NCI-H1092 (cell line): ENCODE measurements around the gene GABRG3.
A peak's percentile ranks its signal among the peaks of the same experiment; 100 is the strongest.
"Not testable (repeated sequence)": the region's sequence is repeated elsewhere in the genome, so short reads cannot be mapped to it uniquely, and the experiment has no call there.

ENCODE experiments used
- DNase-seq: peaks from one replicate; lab custom pipeline; 2025; lab: John Stamatoyannopoulos, UW

The GABRG3 gene

DNA sequence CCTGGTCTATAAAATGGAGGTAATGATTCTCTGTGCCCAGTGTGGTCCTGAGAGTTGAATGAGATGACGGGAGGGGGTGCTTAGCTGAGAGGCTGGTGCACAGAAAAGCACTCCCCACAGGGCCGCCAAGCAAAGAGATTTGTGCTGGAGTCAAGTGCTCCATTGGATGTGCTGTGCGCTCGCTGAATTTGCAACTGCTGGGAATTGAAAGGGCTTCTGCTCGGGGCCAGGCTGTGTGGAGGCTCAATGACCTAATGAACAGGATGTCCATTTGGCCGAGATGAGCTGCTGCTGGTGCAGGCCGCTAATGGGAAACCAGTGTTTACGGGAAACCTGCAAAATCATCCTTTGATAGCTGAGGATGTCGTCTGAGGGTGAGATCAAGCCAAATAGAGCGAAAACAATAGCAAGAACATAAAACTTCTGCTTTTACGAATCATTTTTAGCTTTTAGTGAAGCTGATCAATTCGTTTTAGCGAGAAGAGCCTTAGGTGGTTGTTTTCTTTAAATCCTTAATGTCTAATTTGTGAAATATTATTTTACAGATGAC, 211.7 kb downstream of the GABRG3 start:
- peak; percentile 36 for DNase-seq

DNA sequence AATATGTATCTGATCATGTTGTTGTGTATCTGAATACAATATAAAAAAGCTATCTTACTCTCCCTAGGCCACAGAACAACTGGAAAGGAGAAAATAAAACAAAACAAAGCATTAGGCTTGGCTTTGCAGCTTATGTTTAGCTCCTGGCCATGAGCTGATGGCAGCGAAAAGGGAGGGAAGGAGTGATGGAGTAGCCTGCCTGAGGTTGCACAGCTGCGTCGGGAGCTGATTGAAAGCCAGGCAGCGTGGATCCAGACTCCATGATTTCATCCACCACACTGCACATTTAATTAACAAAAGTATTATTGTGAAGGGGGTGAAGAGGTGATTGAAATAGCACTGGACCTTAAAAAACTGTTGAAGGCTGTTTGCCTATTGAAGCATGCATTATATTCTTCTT, 212.2 kb downstream of the GABRG3 start:
- DNase-seq, result peak; percentile 47

DNA sequence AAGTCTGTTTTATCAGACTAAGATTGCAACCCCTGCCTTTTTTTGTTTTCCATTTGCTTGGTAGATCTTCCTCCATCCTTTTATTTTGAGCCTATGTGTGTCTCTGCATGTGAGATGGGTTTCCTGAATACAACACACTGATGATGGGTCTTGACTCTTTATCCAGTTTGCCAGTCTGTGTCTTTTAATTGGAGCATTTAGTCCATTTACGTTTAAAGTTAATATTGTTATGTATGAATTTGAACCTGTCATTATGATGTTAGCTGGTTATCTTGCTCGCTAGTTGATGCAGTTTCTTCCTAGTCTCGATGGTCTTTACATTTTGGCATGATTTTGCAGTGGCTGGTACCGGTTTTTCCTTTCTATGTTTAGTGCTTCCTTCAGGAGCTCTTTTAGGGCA, 220.5 kb downstream of the GABRG3 start:
- DNase-seq, result not testable (repeated sequence)

DNA sequence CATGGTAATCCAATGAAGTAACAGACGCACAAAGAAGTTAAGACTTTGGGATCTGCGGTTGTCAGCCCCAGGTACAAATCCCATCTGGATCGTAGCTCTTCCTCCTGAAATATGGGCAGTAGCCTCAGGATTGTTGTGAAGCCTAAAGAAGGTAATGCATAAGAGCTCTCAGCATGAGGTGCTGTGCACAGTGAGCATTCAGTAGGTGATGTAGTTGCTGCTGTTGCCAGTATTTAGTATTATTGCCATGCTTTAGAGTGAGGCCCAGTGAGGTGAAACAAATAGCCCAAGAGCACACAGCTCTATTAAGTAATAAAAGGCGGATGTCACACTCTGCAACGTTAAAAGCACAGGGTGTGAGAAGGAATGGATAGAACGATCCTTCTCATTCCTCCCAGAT, 225.7 kb downstream of the GABRG3 start:
- DNase-seq, result no peak

DNA sequence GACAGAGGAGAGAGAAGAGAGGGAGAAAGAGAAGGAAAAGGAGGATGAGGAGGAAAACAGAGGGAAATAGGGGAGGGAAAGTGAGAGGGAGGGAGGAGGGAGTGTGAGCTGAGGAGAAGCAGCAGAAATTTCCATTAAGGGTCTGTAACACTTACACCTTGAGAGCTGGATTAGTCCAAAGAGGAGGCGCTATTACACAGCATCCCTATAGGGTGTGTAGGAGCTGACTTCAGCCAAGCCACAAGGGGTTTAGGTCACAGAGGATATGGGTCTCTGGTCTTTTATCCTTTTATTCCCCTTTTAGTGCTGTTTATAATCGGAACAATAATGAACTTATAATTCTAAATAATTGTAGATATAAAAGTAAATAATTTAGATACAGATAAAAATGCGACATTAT, 230.4 kb downstream of the GABRG3 start:
- DNase-seq, result no peak

DNA sequence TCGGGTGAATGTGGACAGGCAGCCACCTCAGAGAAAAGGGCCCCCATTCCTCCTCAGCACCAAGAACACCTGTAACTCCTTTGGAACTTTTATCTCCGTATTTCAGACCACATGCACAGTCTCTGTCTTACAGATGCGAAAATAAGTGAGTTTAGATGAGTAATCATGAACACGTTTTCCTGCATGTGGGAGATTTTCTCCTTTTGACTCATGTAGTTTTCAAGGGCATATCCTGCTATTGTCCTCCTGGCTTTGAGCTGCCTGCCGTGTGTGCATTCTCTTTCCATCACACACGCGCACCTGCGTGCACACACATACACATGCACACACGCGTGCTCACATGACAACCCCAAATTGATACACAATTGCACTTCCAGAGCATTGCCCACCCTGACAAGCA, 239.2 kb downstream of the GABRG3 start:
- DNase-seq, result no peak

DNA sequence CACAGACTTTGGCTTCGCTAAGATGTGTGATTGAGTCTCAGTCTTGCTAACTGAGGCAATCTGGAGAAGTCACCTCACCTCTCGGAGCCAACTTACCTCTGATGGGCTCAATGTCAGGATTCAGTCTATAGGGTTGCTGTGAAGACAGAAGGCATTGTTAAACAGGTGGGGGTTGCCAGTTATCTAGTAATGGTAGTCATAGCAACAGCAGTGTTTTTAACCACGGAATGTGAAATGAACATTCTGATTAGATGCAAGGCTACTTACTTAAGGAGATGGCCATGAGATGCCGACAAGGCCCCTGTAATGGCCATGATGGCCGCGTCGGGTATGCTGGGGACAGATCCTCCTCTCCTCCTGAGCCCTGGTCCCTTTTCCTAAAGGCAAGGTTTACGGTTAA, 243.1 kb downstream of the GABRG3 start:
- no peak for DNase-seq

DNA sequence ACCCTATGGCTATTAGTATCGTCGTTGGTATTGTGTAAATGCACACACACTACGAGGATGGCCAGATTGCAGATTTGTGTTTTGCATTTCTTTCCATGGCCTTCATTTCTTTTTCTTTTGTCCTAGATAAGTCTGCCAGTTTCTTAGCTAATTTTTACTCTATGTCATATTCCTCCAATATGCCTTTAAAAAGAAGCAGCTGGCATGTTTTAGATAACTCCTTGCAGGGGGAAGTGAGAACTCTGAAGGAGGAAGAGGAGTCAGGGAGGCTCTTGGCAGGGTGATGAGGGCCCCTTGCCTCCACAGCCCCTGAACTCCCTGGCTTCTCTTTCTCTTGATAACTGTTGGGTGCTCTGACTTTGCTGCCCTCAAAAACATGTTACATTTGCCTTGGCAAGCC, 244.0 kb downstream of the GABRG3 start:
- no peak for DNase-seq

DNA sequence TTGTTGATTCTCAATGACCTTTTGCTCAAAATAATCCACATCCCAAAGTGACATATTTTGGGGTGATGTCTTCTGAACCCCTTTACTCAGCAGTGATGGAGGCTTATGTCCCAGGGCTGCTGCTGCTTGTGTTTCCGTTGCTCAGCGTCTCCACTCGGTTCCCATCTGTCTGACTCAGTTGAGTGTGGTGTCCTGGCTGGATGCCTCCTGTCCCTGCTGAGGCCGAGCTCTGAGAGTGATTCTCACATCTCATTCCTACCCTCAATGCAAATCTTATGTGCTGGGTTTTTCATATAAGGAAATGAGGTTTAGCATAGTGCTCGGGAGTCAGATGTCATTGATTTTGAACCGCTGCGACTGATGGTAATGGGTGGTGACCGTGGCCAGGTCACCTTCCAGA, 247.4 kb downstream of the GABRG3 start:
- DNase-seq, result no peak

DNA sequence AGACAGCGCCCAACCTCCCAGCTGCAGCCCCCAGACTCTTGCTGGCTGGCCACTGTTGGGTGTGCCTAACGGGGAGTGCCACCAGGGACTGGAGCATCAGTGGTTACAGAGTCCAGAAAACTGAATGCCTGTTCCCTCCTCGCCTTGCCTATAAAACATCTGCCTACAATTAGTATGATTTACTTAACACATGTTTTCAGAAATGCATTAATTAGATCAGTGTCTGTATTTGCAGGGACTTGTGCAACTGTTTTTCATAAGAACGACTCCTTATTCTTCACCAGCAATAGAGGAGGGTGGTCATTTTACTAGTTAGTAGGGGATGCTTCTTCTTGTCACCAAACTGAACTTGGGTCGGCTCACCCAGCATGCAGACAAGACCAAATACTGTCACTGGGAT, 248.7 kb downstream of the GABRG3 start:
- no peak for DNase-seq

DNA sequence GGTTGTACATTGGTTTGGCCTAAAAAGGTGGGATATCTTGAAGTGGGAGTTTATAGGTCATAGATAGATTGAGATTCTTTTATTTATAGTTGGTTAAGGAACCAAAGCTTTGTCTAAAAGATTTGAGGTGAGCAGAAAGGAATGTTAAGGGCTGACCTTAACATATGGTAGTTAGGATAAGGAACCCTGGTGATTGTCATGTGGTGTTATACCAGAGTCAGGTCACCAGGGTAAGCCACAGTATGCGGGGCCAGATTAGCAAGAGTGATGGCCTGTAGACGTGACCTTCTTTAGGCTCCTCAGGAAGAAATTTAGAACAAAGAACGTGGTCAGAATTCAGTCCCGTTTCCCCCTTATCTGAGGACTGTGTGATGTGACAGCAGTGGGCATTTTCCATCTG, 249.2 kb downstream of the GABRG3 start:
- no peak for DNase-seq

DNA sequence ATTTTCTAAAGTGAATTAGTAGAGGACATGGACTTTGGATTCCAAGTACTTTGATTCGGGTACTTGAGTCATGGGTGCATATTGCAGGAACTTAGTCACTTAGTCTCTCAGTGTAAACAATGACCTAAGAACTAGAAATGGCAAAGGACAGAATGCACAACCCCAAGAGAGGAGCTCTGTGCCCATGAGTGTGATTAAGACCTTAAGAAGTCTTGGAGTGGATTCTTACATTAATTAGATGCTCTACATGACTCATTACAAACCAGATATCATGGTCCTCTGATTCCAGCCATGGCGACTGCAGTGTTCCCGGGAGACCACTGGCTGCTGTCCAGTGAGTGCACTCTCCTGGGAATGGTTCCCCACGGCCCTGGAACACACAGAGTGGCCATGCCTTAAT, 251.5 kb downstream of the GABRG3 start:
- DNase-seq, result no peak

DNA sequence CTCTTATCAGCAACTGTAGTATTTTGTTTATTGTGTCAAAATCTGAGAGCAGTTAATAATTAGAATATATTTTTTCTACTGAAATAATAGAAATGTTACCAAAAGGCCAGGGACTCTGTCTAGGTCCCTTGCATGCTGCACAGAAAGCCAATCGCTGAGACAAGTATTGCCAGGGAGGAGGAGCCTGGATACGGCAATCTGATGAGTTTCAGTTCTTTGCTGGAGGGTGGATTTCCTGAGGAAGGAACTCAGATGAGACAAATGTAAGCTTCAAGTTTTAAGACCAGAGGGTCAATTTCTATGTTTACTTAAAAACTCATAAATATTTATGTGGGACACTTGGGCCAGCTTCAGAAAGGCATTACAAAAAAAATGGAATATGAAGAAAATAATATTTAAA, 252.2 kb downstream of the GABRG3 start:
- no peak for DNase-seq

DNA sequence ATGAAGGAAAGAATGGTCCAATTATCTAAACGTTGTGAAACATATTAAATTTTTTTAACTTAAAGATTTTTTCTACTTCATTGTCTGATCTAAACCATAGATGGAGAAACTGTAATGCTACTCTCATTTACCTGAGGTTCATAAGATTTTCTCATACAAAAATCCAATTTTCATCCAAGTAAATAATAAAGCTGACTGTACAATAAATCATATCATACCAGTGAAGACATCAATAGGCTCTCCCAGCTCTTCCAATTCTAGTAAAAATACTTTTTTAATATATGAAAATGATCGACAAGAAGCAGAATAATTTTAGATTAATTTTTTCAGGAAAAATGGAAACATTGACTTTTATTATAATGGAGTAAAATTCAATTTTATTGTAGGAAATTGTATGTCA, 260.8 kb downstream of the GABRG3 start:
- DNase-seq, result no peak

DNA sequence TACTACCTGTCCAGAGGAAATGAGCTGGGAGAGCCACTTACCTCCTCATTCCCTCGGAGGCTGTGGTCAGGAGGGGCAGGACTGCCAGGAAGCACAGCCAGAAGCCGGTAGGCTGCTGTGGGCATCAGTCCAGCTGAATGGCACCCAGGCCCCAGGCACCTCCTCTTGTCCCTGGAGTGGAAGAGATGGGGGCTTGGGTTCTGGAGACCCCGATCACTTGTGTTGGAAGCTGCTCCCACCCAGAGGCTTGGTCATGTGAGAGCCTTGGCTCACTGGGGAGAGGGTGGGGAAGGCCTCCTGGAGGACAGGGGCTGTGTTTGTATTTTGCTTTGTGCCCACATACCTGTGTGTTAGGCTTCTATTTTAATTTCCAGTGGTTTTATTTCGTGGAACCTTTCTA, 261.9 kb downstream of the GABRG3 start:
- no peak for DNase-seq

DNA sequence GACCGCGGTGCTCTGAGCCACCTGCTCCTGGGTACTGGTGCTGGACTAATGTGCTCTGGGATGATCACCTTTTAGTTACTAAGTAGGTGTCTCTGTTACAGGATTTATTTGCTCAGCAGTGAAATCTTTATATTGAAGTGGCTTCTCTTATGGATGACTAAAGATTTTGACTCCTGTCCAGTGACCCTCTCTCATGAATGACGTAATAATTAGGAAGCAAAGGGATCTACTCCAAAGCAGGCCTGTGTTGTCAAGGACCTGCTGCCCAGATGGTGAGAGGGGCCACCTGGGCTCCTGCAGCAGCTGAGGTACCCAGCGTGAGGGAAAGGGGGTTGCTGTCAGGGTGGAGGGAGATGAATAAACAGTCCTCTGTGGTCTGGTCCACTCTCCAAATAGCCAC, 263.6 kb downstream of the GABRG3 start:
- peak; percentile 34 for DNase-seq

DNA sequence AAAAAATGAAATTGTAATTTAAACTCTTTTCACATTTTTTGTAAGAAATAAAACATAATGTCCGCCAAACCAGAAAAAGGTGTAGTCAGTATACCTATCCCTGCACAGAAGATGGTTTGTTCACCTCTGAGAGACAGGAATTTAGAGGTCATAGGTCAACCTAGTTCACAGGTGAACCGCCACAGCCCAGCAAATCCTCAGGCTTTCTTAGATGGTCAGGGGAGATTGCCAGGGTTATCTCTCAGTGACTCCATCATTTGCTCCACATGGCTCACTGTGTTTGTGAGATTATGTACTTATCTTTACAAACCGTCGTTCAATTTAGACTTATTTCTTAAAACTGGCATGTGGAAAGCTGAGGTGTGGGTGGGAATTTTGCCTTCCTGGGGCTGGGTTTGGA, 264.2 kb downstream of the GABRG3 start:
- no peak for DNase-seq

DNA sequence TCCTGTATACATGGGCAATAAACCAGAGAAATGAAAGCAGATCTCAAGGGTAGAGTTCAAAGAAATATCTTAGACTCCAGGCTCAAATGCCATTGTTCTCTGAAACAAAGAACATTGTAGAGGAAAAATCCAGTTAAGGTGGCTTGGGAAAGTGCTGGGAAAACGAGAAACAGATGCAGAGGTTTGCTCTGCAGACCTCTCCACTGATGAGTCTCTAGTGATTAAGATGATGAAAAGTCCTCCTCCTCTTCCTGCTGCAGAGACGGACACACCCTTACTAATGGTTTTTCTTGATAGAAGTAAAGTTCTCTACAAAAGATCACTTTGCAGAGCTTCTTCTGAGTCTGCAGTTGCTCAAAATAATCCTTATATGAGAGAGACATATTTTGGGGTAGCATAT, 264.7 kb downstream of the GABRG3 start:
- DNase-seq, result no peak

DNA sequence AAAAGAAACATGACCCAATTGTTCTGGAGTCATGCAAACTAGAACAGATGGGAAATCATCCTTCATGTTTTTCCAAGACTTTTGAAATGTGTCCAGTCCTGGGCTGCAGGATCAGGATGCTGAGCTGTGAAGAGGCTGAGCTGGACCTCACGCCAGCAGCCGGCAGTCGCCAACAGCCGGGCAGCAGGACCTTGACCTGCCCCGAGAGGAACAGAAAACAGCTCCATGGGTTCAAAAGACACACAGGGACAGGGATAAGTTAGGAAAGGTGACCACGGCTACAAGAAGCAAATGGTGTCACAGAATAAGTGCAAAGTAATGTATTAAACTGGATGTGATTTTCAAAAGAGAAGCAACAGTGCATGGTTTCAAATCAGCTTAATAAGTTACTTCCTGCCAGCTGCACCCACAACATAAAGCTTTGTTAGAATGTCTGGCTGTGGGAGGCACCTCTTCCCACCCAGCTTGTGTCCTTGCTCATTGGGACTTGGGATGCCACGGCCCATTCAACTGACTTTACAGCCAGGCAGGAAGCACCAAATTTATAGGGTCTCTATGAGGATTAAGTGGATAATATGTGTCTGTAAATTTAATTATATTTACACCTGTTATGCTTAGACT, 266.4 kb downstream of the GABRG3 start:
- DNase-seq, result no peak

DNA sequence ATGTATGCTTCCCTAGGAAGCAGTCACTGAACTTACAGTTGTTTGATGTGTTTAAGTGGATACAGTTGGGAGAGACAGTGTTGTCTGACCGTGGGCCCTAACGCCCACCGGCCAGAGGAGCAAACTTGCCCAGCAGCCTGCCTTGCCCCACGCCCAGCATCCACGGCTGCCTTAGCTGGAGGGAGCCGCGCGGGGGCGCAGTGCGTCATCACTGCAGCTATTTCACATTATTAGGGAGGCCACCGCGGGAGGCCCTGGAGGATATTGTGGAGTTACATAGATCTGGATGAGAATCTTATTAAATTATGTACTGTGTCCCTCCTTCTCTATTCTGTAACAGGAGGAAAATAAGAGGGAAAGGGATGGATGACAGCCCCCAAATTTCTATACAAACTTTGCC, 267.2 kb downstream of the GABRG3 start:
- DNase-seq, result no peak

DNA sequence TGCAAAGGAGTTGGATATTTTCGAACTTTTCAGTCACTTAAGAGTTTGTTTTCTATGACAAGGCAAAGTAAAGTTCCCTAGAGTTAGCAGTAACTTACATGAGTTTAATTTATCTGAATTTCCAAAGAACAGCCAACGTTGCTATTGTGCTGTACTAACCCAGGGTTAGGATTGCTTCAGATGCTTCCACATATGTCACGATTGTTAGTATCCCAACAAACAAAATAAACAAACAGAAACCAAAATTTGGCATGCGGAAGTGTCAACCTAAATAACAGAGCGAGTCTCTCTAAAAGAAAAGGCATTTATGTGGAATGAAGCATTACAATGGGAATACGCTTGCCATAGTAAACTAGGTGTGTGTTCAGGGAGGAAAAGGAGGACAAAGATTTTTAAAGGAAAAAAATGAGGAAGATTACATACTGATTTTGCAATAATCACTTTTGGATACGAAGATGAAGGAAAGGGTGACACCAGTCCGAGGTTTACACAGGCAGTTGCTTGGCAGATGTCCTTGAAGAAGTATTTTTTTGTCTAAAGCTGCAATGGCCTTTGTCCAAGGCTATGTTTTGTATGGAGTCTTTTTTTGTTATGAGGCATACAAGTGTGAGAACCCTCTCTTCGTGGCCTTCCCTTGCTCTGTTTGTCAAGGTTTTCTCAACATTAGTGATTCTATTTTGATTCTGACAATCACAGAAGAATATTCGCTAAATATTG, 267.9 kb downstream of the GABRG3 start:
- DNase-seq, result no peak

DNA sequence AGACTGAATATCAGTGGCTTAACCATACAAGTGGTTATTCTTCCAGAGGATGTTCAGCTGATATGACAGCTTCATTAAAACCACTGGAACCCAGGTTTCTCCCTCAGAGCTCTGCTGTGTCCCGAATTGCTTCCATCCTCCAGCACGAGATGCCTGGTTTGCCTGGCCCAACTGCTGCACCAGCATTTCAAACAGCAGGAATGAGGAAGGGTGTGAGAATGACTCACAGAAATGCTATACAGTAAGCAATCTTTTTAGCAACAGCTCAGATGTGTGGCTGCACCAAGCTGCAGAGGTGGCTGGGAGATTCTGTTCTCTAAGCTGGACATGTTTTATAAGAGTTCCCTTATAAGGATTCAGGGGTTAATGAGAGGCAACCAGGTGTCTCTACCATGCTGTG, 271.0 kb downstream of the GABRG3 start:
- DNase-seq, result no peak

DNA sequence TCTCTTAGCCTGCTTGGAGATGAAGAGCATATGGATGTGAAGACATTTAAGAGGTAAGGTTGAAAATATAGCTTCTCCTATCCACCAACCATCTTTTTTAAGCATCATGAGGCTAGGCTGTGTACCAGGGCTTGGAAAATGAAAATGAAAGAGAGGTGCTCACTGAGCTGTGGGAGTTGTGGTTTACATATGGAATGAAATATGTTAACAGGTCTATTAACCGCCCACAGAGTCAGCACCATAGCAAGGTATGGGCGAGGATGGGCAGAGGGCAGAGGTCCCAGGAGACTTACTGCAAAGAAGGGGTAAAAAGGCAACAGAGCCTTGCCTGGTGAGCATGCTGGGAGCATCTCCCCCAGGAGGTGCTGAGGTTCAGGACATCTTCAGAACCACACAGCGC, 273.1 kb downstream of the GABRG3 start:
- DNase-seq, result no peak

DNA sequence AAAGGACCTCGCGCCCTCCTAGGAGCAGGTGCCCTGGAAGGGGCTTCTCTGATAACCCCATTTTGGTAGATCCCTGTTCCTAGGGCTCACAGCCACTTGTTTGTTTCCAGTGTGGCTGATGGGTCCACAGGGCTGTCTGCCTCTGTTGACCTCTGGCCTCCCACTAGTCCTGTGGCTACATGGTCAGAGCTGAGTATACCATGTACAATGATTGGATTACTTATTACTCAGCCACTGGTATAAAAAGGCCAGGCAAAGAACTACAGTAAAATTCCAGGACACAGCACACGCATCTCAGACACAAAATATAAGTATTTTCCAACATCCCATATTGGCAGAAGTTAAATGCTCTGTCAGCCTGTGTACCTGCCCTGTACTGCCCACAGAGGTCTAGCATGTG, 277.3 kb downstream of the GABRG3 start:
- no peak for DNase-seq
